HG03066 (cell line): Measurements from ENCODE around the gene PLEKHG4B.

ENCODE experiments used
- ATAC-seq: cut with Tn5 transposase; IDR thresholded peaks from one replicate; pipeline ENCODE4 v1.9.1; 2021; ENCODE audit warnings: low read depth; ENCODE audit not compliant: unreplicated experiment

Gene PLEKHG4B

DNA sequence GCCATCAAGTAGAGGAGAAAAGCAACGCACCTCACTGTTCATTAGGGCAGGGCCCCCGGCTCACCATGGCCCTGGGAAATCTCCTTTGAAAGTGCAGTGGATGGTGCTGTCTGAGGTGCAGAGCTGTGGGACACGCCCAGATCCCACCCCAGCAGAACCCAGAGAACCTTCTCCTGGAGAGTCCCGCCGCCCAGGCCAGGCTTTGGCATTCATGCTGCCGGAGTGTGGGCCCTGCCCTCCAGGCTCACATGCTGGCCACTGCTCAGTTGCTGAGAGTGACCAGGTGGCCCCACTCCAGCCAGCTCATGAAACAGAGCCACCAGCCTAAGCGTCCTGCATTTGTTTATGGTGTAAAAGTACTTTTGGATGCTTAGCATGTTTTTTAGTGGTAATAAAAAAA is 75.5 kb downstream of the PLEKHG4B start:
- no peak for ATAC-seq

DNA sequence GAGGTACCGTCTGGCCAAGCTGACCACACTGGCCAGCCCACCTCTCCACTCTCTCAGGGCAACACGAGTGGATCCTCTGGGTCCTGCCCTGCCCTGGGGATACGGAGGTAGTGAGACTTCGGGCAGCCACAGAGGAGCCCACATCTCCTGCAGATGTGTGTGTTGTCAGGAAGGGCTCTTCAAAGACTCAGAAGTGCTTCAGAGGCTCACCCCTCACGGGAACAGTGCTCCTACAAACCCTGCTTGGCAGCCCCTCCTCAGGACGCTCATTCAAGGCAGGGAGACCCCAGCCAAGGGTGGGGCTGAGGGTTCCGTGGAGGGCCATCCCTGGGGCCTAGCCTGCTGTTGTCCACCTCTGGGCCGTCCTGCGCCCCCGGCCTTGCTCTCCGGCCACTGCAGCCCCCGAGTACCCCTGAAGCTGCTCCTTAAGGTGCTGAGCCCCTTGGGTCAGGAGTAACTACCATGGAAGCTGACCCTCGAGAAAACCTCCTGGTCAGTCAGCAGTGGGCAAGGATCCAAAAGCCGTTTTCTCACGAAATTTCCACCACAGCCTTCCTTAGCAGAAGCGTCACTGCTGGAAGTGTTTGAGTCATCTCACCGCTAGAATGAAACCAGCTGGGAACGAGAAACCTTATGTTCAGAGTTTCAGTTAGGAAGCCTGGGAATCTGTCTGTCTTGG is 76.2 kb downstream of the PLEKHG4B start:
- ATAC-seq: no peak

DNA sequence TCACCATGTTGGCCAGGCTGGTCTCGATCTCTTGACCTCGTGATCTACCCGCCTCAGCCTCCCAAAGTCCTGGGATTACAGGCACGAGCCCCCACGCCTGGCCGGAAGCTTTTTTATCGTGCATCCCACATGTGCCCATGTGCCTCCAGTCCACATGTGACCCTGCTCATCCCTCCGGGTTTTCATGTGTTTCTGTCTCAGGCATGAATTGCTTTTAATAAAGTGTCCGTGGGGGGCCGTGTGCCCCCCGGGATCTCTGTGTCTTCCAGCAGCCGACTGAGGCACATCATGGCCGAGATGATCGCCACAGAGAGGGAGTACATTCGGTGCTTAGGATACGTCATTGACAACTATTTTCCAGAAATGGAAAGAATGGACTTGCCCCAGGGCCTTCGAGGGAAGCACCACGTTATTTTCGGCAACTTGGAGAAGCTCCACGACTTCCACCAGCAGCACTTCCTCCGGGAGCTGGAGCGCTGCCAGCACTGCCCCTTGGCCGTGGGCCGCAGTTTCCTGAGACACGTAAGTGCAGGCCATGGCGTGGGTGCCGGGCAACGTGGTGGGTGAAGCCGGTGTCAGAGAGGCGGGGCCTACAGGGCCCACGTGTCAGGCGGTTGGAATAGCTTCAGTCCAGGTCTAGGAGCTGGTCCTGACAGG is 77.2 kb downstream of the PLEKHG4B start:
- no peak for ATAC-seq

DNA sequence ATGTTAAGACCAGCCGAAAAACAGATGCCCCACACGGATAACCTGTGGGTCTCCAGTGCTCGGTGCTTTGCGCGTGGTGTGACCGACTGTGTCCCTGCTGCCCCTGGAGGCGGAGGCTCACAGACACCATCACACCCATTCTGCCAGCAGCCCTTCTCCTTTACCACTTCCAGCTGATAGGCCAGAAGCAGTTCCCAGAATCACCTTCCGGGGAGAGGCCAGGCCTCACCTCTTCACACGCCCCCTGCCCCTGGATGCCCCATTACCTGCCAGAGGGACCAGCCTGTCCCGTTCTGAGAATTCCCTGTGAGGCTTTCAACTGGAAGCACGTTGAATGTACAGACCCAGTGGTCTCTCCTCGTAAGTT is 77.7 kb downstream of the PLEKHG4B start:
- ATAC-seq: no peak

DNA sequence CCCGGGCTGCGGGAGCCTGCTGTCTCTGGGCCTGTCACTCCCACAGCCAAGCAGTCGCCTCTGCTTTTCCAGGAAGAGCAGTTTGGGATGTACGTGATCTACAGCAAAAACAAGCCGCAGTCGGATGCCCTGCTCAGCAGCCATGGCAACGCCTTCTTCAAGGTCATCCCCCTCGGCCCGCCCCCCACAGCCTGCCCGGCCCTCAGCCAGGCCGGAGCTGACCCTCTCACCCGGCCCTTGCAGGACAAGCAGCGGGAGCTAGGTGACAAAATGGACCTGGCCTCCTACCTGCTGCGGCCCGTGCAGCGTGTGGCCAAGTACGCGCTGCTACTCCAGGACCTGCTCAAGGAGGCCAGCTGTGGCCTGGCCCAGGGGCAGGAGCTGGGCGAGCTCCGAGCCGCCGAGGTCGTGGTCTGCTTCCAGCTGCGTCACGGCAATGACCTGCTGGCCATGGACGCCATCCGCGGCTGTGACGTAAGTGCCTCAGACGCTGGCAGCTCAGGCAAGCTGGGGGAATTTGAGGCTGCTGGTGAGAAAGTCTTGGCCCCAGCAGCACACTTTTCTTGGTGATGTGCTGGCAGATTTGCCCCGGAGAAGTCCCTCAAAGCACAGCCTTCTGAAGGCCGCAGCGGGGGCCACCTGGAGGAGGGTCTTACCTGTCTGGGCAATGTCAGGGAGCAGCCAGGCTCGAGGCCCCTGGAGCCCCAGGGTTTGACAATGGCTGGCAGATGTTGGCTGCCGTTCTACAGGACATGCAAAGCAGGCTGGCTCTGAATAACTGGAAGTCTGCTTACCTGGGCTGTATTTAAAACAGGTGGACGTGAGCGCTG is 79.2 kb downstream of the PLEKHG4B start:
- ATAC-seq: no peak

DNA sequence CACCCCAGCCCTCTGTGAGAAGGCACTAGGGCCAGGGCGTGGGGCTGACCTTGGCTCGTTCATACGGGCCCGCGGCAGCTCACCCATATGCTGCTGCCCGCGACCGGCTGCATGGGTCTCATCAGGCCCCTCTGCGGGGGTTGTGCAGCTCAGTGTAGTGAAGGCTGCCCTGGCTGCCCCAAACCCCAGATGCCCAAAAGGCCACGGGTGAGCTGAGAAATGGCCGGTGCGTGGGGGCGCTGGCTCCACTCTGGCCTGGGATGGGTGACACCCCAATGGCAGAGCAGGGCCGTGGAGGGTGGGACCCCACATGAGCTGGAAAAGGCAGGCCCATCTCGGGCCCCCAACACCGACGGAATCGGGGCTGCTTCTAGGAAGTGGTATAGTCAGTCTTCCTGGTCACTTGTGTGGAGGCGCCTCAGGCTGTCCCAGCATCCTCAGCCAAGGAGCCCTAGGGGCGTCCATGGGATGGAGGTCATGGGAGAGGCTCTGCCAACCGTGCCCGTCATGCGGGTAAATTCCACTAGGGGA is 79.9 kb downstream of the PLEKHG4B start:
- ATAC-seq: no peak

DNA sequence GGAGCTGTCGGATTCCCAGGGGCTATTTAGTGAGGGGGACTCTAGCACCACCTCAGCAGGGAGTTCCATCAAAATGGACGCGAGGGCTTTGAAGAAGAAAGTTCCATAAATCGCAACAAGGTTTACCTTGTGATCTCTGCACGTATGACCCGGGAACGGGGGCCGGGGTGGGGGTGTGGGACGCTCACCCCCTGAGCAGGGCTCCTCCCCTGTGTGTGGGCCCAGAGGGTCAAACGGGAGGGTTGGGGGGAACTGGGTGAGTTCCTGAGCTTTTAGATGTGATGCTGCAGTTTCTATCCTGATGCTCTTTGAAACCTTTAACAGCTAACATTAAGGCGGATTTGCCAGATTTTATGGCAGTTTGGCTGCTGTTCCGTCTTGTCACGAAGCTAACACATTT is 80.5 kb downstream of the PLEKHG4B start:
- no peak for ATAC-seq

DNA sequence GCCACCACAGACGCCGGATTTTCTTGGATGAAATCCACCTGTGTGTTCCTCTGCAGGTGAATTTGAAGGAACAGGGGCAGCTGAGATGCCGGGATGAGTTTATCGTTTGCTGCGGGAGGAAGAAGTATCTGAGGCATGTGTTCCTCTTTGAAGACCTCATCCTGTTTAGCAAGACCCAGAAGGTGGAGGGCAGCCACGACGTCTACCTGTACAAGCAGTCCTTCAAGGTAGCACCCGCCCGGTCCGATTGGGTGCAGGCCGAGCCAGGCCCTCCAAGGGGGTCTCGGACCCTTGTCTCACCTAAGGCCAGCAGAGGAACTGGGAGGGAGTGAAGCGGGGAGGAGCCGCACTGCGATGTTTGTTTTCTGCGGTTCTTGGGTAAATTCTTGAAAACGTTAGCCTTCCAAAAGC is 80.9 kb downstream of the PLEKHG4B start:
- no peak for ATAC-seq

DNA sequence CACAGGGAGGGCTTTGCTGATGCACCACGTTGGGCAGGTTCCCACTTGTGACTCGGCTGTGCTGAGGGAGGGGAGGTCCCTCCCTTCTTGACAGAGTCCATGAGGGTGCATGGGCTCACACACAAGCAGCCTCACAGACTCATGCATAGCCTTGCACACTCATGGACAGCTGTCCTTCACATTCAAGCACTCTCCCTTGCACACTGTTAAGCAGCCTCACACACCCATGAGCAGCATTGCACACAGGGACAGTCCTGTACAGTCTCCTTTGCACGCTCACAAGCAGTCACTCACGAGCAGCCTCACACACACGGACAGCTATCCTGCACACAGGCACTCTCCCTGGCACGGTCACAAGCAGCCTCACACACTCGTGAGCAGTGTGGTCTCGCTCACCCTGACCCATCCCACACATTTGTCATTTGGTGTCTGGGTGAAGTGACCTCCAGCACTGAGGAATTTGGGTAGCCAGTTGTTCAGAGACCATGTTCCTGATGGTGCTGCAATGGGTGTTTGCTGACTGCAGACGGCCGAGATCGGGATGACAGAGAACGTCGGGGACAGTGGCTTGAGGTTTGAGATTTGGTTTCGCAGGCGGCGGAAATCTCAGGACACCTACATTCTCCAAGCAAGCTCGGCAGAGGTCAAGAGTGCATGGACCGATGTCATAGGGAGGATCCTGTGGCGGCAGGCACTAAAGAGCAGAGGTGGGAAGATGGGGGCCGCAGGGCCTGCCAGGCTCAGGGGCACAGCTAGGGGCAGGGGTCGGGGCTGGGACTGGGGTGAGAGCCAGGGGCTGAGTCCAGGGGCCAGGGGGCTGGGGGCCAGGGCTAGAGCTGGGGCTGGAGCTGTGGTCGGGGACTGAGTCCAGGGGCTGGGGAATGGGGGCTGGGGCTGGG is 81.7 kb downstream of the PLEKHG4B start:
- no peak for ATAC-seq

DNA sequence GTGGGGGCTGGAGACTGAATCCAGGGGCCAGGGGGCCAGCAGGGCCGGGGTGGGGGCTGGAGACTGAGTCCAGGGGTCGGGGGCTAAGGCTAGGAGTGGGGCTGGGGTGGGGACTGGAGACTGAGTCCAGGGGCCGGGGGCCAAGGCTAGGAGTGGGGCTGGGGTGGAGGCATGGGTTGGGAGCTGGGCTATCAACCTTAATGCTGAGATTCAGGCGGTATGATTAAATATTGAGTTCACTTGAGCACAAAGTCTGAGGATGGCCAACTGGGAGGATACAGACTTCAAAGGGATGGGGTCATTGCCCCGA is 82.3 kb downstream of the PLEKHG4B start:
- ATAC-seq: no peak

DNA sequence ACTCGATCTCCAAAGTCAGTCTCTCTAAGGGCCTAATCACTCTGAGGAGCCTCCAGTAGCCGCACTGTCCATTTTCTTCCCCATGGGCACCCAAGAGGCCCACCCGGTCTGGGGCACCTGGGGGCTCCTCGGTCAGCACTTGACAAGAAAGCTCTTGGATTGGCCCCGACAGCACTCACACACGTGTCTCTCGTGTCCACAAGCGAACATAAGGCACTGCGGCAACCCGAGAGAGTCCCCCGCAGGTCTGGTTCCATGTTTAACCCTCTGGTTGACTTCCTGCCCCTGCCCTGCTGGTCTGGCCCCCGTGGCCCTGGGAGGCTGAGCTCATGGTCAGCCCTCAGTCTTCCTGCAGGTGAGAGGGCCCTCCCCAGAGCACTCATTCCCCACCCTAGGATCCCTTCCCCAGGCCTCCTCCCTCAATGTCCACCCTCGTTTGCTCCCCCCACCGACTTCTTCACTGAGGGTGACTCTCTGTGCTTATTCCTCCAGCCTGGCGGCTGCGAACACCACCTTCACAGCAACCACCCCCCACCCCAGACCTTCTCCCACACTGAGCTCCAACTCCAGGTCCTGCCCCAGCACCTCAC is 83.0 kb downstream of the PLEKHG4B start:
- ATAC-seq: no peak

DNA sequence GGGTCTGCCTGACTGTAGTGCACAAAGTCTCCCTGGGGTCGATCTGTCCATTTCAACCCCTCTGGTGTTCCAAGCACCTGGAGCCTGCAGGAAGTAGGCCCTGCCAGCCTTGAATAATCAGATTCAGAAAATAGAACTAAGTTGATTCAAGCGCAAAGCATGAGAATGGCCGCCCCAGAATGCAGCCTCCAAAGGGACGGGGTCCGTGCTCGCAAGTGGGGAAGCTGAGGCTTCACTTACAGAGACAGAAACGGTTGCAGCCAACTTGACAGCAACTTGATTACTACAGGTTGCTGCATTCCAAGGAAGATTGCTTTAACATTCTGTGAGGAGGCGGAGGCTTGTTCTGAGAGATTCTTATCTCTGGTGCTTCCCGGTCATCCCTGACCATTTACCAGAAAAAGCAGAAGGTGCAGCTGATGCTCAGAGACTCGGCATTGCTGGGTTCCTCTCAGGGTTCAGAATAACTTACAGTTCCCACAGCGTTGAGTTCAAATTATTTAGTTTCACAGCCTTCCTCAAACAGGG is 84.4 kb downstream of the PLEKHG4B start:
- ATAC-seq: no peak

DNA sequence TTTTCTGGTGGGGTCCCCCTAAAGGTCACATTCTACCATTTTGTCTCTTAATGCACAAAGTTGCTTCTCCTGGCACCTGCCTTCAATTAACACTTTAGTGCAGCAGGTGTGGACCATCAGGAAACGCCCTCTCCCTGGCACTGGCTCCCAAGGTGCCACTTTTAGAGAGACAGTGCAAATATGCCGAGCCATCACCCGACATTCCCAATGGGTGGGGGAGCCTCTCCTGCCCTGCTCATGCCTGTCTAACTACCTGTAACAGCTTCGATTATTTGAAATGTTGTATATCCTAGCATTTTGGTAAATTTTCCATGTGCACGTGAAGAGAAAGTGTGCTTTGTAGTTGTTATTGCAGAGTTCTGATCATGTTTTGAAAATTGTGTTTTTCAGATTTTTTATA is 86.1 kb downstream of the PLEKHG4B start:
- ATAC-seq: no peak

DNA sequence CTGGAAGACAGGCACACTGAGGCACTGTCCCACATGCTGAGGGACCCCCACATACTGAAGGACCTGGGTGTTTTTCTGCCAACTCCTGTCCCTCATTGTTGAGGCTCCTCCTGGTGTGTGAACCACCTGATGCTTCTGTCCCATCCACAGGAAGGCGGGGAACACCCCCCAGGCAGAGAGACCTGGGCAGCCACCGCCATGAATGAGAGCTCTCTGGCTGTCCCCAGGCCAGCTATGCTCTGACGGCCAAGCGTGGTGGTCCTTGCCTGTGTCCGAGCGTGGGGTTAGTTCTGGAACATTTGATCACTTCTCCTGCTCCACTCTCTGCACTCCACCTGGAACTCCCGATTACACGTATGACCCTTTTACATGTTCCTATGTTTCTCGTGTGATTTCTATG is 87.4 kb downstream of the PLEKHG4B start:
- ATAC-seq: no peak

DNA sequence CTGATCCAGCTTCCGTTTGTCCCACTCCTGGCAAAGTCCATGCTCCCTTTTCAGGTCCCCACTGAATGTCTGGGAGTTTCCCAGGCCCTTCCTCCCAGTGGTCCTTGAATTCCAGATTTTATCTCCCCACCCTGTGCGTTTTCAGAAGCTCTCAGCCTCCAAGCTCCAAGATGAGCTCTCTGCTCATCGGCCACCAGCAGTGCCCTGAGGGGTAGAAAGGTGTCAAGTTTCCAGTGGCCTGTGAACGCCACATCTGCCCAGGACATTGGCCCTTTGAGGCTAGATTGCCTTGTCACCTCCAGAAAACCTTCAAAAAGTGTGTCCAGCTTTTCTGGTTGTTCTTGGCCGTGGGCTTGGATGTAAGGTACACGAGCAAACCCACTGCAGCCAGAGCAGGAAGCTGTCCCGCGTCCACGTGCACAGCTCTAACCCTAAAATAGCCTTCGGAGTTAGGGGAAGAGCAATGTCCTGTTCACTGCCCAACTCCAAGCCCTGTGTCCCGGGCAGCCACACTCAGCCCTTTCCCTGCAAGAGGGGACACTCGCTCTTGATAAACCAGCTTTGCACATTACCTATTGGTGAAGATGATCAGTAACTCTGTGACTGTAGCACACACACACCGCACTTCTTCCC is 88.4 kb downstream of the PLEKHG4B start:
- ATAC-seq: no peak

DNA sequence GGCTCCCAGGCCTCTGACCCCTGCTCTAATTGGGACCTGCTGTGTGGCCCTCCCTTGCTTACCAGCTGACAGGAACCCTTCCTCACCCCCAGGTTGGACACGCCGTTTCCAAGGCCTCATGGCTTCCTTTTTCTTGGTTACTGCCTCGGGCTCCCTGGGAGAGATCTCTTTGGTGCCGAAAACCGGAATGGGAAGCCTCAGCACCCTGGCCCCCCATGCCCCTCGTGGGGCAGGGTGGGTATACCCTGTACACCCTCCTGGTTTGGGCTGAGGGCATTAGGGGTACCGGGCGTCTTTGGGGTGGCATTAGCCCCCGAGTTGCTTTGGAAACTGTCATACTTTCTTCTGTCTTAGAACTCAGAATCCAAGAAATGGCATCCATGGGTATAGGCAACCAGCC is 89.2 kb downstream of the PLEKHG4B start:
- no peak for ATAC-seq

DNA sequence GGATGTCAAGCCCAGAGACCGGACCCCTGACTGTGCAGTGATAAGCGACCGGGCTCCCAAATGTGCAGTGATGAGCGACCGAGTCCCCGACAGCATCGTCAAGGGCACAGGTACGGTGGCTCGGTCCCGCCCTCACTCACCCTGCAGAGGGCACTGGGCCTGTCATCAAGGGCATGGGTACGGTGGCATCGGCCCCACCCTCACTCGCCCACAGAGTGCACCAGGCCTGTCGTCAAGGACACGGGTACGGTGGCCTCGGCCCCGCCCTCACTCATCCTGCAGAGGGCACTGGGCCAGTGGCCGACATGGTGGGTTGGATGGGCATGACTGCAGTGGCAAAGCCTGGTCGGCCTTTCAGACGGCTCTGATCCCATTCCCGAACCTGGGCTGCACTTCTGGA is 89.6 kb downstream of the PLEKHG4B start:
- no peak for ATAC-seq

DNA sequence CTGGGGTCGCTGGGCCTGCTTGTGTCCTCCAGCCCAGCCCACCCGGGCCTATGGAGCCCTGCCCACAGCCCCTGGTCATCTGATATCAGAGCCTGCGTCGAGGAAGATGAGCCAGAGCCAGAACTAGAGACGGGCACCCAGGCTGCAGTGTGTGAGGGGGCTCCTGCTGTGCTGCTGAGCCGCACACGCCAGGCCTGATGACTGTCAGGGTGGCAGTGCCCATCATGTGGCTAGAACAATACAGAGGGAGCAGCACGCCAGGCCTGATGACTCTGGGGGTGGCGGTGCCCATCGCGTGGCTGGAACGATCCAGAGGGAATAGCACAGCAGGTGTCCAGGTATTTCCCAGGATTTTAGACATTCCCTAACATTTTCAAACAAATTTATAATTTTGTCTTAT is 90.2 kb downstream of the PLEKHG4B start:
- ATAC-seq: no peak

DNA sequence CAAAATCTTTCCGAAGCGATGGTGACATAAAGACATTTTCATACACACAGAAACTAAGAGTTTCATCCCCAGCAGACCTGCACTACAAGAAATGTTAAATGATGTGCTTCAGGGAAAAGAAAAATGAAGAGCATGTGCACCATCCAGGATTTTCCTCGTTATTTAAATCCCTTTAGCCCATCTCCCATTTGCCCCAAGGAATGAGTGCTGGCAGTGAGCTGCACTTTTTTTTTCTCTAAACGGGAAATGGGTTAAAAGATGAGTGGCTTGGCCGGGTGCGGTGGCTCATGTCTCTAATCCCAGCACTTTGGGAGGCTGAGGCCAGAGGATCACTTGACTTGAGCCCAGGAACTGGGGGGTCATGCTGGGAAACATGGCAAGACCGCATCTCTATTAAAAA is 92.5 kb downstream of the PLEKHG4B start:
- no peak for ATAC-seq
